ENCODE data around the gene CALY.
"Not testable (repeated sequence)": the region's sequence is repeated elsewhere in the genome, so short reads cannot be mapped to it uniquely, and the experiment has no call there.

DNA sequence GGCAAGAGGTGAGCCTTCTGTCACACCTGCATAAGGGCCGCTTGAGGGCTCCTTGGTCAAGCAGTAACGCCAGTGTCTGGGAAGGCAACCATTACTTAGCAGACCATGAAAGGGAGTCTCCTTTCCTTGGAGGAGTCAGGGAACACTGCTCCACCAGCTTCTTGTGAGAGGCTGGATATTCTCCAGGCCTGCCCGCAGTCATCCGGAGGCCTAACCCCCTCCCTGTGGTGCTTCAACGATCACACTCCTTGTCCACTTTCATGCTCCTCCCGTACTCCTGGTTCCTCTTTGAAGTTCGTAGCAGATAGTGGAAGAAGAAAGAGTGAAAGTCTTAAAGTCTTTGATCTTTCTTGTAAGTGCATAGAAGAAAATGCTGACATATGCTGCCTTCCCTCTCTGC, 30.8 kb upstream of the CALY start:
- TF ChIP-seq, protein P1, sequence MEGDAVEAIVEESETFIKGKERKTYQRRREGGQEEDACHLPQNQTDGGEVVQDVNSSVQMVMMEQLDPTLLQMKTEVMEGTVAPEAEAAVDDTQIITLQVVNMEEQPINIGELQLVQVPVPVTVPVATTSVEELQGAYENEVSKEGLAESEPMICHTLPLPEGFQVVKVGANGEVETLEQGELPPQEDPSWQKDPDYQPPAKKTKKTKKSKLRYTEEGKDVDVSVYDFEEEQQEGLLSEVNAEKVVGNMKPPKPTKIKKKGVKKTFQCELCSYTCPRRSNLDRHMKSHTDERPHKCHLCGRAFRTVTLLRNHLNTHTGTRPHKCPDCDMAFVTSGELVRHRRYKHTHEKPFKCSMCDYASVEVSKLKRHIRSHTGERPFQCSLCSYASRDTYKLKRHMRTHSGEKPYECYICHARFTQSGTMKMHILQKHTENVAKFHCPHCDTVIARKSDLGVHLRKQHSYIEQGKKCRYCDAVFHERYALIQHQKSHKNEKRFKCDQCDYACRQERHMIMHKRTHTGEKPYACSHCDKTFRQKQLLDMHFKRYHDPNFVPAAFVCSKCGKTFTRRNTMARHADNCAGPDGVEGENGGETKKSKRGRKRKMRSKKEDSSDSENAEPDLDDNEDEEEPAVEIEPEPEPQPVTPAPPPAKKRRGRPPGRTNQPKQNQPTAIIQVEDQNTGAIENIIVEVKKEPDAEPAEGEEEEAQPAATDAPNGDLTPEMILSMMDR (conservative IDR thresholded peaks at IDR 0.05 in 1 of 2, IDR thresholded peaks at IDR 0.05 in 1 of 2; ENCODE audit: extremely low read depth in 1 of 2, insufficient read depth in 1 of 2, low read depth in 1 of 2, low read length in 2 of 2) = not testable (repeated sequence)
- not testable (repeated sequence) for TF ChIP-seq EZH2 (IDR thresholded peaks at IDR 0.05; ENCODE audit: borderline replicate concordance, low read length)
